ENCODE measurements around the gene RBM14.

GRCh38 chr11:66628061-66628603 is 11.7 kb downstream of the RBM14 start:
- TF ChIP-seq EZH2 (IDR thresholded peaks at IDR 0.05; ENCODE audit: insufficient read depth, poor library complexity, severe bottlenecking) (no peak), EZH2phosphoT487 (IDR thresholded peaks at IDR 0.05; ENCODE audit: insufficient read depth, low read depth) (no peak)
